ENCODE measurements around the gene SLC20A1.

The SLC20A1 gene

GRCh38 chr2:112709703-112710102 is 64.0 kb downstream of the SLC20A1 start:
- DNase-seq (ENCODE audit: low read depth): no peak

GRCh38 chr2:112710956-112711750 is 65.4 kb downstream of the SLC20A1 start:
- no peak for DNase-seq (ENCODE audit: low read depth)

- no peak for DNase-seq (ENCODE audit: low read depth)
Observed at GRCh38 chr2:112712465-112712864, 66.7 kb downstream of the SLC20A1 start.

- DNase-seq (ENCODE audit: low read depth): no peak
Observed at GRCh38 chr2:112712903-112713584, 67.3 kb downstream of the SLC20A1 start.
